Duodenal mucosa (tissue), 2 donors: Measurements from ENCODE around the gene AGK.

Experiments used
- H3K27ac ChIP-seq: one replicate; pipeline ENCODE4 v1.7.0; 2013; ENCODE audit warnings: low read depth, low read length
- H3K27me3 ChIP-seq, 2 donors: one replicate each; pipeline ENCODE4 v1.7.0; 2013; ENCODE audit warnings: low read length in 2 of 2, control low read depth in 1 of 2; ENCODE audit not compliant: insufficient read depth in 2 of 2, control insufficient read depth in 1 of 2
- H3K36me3 ChIP-seq, 2 donors: one replicate each; pipeline ENCODE4 v1.7.0; 2013; ENCODE audit warnings: low read length in 2 of 2, control low read depth in 1 of 2; ENCODE audit not compliant: insufficient read depth in 2 of 2, control insufficient read depth in 1 of 2
- H3K4me1 ChIP-seq, 2 donors: one replicate each; pipeline ENCODE4 v1.7.0; 2013; ENCODE audit warnings: low read length in 2 of 2, control low read depth in 1 of 2; ENCODE audit not compliant: insufficient read depth in 2 of 2, control insufficient read depth in 1 of 2
- H3K4me3 ChIP-seq, 2 donors: one replicate each; pipeline ENCODE4 v1.7.0; 2013; ENCODE audit warnings: low read length in 2 of 2, low read depth in 1 of 2
- H3K9ac ChIP-seq, 2 donors: one replicate each; pipeline ENCODE4 v1.7.0; 2013; ENCODE audit warnings: low read length in 2 of 2, low read depth in 1 of 2
- H3K9me3 ChIP-seq, 2 donors: one replicate each; pipeline ENCODE4 v1.7.0; 2013; ENCODE audit warnings: low read length in 2 of 2, control low read depth in 1 of 2; ENCODE audit not compliant: control insufficient read depth in 1 of 2

AGK gene

DNA sequence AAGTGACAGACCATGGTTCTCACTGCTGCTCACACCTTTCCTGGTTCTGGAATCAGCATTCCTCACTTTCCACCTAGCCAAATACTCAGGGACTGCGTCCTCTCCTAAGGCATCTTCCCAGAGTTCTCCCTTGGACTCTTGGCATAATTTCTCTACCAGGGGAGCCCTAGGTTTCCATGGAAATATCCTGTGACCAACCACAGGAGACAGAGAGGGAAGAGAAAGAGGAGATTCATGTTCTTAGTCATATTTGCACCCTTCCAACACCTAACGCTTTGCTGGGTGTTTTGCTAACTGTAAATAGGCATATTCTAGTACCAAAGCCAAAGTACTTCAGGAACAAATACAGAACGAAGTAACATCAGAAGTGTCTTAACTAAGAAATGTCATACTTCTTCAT, 122.1 kb downstream of the AGK start:
- Histone ChIP-seq H3K27me3 (no peaks in the 10 kb centered on the region), H3K9ac (no peak overlapping the region), H3K4me3 (no peak overlapping the region), H3K36me3 (peaks cover 5 to 12% of the 10 kb centered on the region in 2 donors), H3K27ac (no peak overlapping the region), H3K4me1 (no peaks in the 10 kb centered on the region), H3K9me3 (no peaks in the 10 kb centered on the region)

- Histone ChIP-seq H3K9me3 (no peaks in the 10 kb centered on the region), H3K4me3 (no peak overlapping the region), H3K9ac (no peak overlapping the region), H3K36me3 (peaks cover 5 to 12% of the 10 kb centered on the region in 2 donors), H3K4me1 (no peaks in the 10 kb centered on the region), H3K27ac (no peak overlapping the region), H3K27me3 (no peaks in the 10 kb centered on the region)
Observed at GRCh38 chr7:141674171-141674671, 123.0 kb downstream of the AGK start.

- H3K9ac ChIP-seq = no peak overlapping the region
- H3K27ac ChIP-seq = no peak overlapping the region
- H3K4me1 ChIP-seq = no peaks in the 10 kb centered on the region
- H3K27me3 ChIP-seq = no peaks in the 10 kb centered on the region
- H3K4me3 ChIP-seq = no peak overlapping the region
- H3K9me3 ChIP-seq = no peaks in the 10 kb centered on the region
- H3K36me3 ChIP-seq = peaks cover 5 to 12% of the 10 kb centered on the region in 2 donors
Observed at GRCh38 chr7:141674702-141675101, 123.5 kb downstream of the AGK start.

DNA sequence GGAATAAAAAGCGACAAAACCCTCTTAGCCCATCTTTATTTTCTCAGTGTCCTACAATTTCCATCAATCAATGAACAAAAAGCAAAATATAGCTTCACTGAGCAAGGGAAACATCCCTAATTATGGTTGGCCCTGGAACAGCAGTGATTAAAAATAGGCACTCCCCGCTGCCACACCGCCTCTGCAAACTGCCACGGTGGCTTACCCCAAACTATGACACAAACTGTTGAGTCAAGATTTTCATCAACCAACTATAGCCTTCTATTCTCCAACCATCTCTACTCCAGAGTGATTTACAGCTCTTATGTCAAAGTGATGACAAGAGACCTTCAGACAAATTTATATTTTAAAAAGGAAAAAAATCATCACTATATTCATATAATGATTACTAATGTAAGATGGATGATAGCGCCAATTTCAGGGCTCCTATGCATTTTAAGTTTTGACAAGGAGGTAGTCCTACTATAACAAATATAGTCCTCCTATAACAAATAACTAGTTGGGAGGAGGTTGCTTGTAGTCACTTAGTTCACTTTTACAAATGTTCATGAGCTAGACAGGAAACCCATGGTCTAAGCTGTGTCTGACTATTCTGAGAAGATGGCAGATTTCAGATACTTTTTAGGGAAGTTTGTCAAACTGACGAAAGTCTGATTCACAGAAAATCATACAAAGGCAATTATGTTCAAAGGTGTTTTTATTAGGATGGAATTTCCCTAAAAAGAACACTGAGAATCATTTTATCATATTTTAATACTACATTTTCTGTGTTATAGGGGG, 124.4 kb downstream of the AGK start:
- H3K9ac ChIP-seq = no peak overlapping the region
- H3K4me1 ChIP-seq = no peaks in the 10 kb centered on the region
- H3K27ac ChIP-seq = no peak overlapping the region
- no peaks in the 10 kb centered on the region for H3K9me3 ChIP-seq
- no peak overlapping the region for H3K4me3 ChIP-seq
- peaks cover 5 to 13% of the 10 kb centered on the region in 2 donors for H3K36me3 ChIP-seq
- no peaks in the 10 kb centered on the region for H3K27me3 ChIP-seq

- Histone ChIP-seq H3K9me3 (no peaks in the 10 kb centered on the region), H3K27me3 (no peaks in the 10 kb centered on the region), H3K4me3 (no peak overlapping the region), H3K9ac (no peak overlapping the region), H3K36me3 (peaks cover 9 to 12% of the 10 kb centered on the region in 2 donors), H3K27ac (no peak overlapping the region), H3K4me1 (no peaks in the 10 kb centered on the region)
Observed at GRCh38 chr7:141676618-141677017, 125.4 kb downstream of the AGK start.

- Histone ChIP-seq H3K36me3 (peaks cover 4 to 16% of the 10 kb centered on the region in 2 donors), H3K9ac (no peak overlapping the region), H3K4me1 (no peaks in the 10 kb centered on the region), H3K4me3 (no peak overlapping the region), H3K27ac (no peak overlapping the region), H3K9me3 (no peaks in the 10 kb centered on the region), H3K27me3 (no peaks in the 10 kb centered on the region)
Observed at GRCh38 chr7:141679014-141679413, 127.8 kb downstream of the AGK start.

DNA sequence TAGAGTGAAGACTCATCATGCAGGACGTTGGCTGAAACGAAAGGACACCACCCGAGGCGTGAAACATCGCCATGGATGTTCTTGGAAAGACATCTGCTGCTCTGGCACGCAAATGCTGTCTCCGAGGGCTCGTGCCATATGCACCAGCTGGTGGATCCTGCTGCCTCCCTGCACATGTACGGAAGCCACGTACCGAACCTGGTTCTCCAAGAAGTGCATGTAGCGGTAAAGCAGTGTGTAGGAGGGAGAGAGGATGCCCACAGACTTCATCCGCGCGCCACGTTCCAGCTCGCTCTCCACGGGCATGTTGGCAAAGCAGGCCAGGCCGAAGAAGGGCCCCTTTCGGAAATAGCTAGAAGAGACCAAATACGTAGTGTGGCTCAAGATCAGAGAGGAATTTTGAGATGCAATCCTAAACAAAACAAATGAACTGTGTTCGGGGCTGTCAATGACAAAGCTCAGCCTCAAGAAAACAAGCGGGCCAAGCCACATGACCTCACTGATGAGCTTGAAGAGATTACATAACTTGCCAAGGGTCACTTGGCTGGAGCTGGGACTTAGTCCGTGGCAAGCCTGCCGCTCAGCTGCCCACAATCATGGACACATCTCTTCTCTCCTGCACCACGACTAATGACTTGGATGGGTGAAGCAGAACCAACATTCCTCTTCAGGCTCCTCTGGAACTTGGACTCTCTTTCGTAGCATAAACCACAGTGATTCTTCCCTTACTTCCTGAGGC, 134.2 kb downstream of the AGK start:
- no peaks in the 10 kb centered on the region for H3K4me1 ChIP-seq
- peaks cover 9 to 38% of the 10 kb centered on the region in 2 donors for H3K36me3 ChIP-seq
- no peaks in the 10 kb centered on the region for H3K27me3 ChIP-seq
- H3K9me3 ChIP-seq = no peaks in the 10 kb centered on the region
- no peak overlapping the region for H3K9ac ChIP-seq
- no peak overlapping the region for H3K27ac ChIP-seq
- H3K4me3 ChIP-seq = no peak overlapping the region

DNA sequence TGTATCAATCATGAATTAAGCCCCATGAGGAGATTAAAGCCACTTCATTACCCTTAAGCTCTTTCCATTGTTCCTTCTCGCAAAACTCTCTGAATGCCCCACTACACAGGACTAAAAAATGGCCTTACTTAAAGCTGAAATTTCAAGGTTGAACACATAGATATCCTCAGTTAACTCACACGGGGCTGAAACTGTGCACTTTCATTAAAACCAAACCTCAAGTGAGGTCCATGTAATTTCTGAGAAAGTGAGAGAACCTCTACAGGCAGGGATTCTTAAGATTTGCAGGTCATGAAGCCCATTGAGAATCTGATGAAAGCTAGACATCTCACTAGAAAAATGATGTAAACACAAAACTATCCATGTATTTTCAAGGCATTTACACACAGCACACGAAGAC, 134.9 kb downstream of the AGK start:
- Histone ChIP-seq H3K36me3 (peaks cover 5 to 35% of the 10 kb centered on the region in 2 donors), H3K27me3 (no peaks in the 10 kb centered on the region), H3K27ac (no peak overlapping the region), H3K4me1 (no peaks in the 10 kb centered on the region), H3K4me3 (no peak overlapping the region), H3K9ac (no peak overlapping the region), H3K9me3 (no peaks in the 10 kb centered on the region)

GRCh38 chr7:141686670-141687069, 135.5 kb downstream of the AGK start:
- Histone ChIP-seq H3K9me3 (no peaks in the 10 kb centered on the region), H3K27ac (no peak overlapping the region), H3K36me3 (peaks cover 5 to 33% of the 10 kb centered on the region in 2 donors), H3K4me3 (no peak overlapping the region), H3K9ac (no peak overlapping the region), H3K4me1 (no peaks in the 10 kb centered on the region), H3K27me3 (no peaks in the 10 kb centered on the region)

DNA sequence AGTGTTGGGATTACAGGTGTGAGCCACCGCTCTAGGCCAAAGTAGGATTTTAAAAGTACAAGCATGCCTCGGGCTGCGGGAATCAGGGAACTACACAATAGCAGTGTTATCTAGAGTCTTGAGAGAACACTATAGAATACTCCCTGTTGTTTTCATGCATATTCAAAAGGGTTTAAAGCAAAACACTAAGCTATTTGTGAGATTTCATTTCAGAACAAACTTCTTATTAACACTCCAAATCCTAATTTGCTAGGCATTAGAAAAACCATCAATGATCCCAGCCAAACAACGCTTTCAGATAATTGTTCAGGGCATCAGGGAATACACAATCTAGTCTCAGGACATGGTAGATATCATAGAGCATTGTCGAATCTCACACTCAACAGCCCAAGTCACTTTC, 136.8 kb downstream of the AGK start:
- no peak overlapping the region for H3K27ac ChIP-seq
- H3K4me3 ChIP-seq = no peak overlapping the region
- H3K4me1 ChIP-seq = no peaks in the 10 kb centered on the region
- no peaks in the 10 kb centered on the region for H3K9me3 ChIP-seq
- H3K36me3 ChIP-seq = peaks cover 5 to 23% of the 10 kb centered on the region in 2 donors
- no peak overlapping the region for H3K9ac ChIP-seq
- no peaks in the 10 kb centered on the region for H3K27me3 ChIP-seq
